ENCODE results near the gene B4GAT1. TPM values are rescaled to one million over a fixed set of nuclear protein-coding genes. Genes with fewer than 3 reads are reported as not detected.

The B4GAT1 gene
- polyA plus RNA-seq, 2 of the 4 experiments (the other 2 are of a cell fraction) = 11.0 to 18.0 TPM

- H3K4me1 ChIP-seq = peaks cover 35% of the 10 kb centered on the region
- H3K4me3 ChIP-seq = no peak overlapping the region
- H3K9me3 ChIP-seq = no peaks in the 10 kb centered on the region
- WGBS (ENCODE audit: missing lambda C conversion rate) = 85% methylated on average over 2 of the region's 10 CpGs
- H3K4me2 ChIP-seq = no peak overlapping the region
- POLR2A ChIA-PET = no interaction called here
- TF ChIP-seq USF2 (IDR thresholded peaks at IDR 0.05) (no peak), ZC3H11A (IDR thresholded peaks at IDR 0.05) (no peak), POLR2AphosphoS2 (conservative IDR thresholded peaks at IDR 0.05; ENCODE audit: low read length) (no peak), TFCP2L1 (CRISPR knock-in tag; IDR thresholded peaks at IDR 0.05) (no peak), GATA3 (IDR thresholded peaks at IDR 0.05; ENCODE audit: borderline replicate concordance) (no peak), MYC (IDR thresholded peaks at IDR 0.05; ENCODE audit: borderline replicate concordance, low read length) (no peak), RFX5 (IDR thresholded peaks at IDR 0.05) (no peak), HEYL (CRISPR knock-in tag; IDR thresholded peaks at IDR 0.05) (no peak), RCOR1 (IDR thresholded peaks at IDR 0.05; ENCODE audit: low read depth, low read length) (no peak)
- no peak for DNase-seq (ENCODE audit: low read depth in 1 of 2, low spot score in 1 of 2)
- CTCF ChIA-PET = interaction anchor here (0.9 to 8.7 kb wide), 6 partner anchors 8 to 49 kb away, joined by 3 to 247 read pairs (median 15); partner anchors contain the start of genes B4GAT1, BRMS1 and CD248
- ATAC-seq = no peak
- no peak overlapping the region for H3K27ac ChIP-seq
- no peak for FAIRE-seq
Observed at GRCh38 chr11:66330931-66331330, 16.5 kb downstream of the B4GAT1 start.

DNA sequence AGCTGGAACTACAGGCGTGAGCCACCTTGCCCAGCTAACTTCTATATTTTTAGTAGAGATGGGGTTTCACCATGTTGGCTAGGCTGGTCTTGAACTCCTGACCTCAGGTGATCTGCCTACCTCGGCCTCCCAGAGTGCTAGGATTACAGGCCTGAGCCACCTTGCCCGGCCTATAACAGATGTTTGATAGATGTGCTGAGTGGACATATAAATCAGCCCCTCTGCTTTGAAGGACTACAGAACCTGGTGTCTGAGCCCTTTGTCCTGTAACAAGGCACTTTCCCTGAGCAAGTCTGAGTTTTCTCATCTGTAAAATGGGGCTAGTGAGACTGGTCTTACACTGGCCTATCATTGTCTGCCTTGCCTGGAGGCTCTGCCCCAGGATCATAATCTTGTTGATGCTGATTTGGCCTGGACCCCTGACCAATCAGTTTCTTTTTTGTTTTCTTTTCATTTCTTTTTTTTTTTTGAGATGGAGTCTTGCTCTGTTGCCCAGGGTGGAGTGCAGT lies 18.2 kb downstream of the B4GAT1 start:
- Histone ChIP-seq H3K4me1 (peaks cover 37% of the 10 kb centered on the region), H3K9me3 (no peaks in the 10 kb centered on the region), H3K4me3 (no peak overlapping the region), H3K27ac (no peak overlapping the region), H3K4me2 (no peak overlapping the region)
- TF ChIP-seq SMC3 (IDR thresholded peaks at IDR 0.05) = no peak
- TF ChIP-seq, protein P1, sequence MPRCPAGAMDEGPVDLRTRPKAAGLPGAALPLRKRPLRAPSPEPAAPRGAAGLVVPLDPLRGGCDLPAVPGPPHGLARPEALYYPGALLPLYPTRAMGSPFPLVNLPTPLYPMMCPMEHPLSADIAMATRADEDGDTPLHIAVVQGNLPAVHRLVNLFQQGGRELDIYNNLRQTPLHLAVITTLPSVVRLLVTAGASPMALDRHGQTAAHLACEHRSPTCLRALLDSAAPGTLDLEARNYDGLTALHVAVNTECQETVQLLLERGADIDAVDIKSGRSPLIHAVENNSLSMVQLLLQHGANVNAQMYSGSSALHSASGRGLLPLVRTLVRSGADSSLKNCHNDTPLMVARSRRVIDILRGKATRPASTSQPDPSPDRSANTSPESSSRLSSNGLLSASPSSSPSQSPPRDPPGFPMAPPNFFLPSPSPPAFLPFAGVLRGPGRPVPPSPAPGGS (IDR thresholded peaks at IDR 0.05) = no peak
- TF ChIP-seq HDAC2 (IDR thresholded peaks at IDR 0.05) = no peak
- TF ChIP-seq MAFK (IDR thresholded peaks at IDR 0.05; ENCODE audit: partially characterized antibody) = peak; percentile 83
- TF ChIP-seq CBX8 (IDR thresholded peaks at IDR 0.05) = no peak
- no peak for TF ChIP-seq RAD21 (conservative IDR thresholded peaks at IDR 0.05 in 1 of 2, IDR thresholded peaks at IDR 0.05 in 1 of 2)
- TF ChIP-seq USF2 (IDR thresholded peaks at IDR 0.05) = no peak
- TF ChIP-seq TFCP2L1 (CRISPR knock-in tag; IDR thresholded peaks at IDR 0.05) = no peak
- CTCF ChIA-PET = interaction anchor here (0.8 to 8.7 kb wide), 7 partner anchors 10 to 133 kb away, joined by 3 to 247 read pairs (median 5); partner anchors contain the start of genes BRMS1 and CD248
- no peak for FAIRE-seq
- POLR2A ChIA-PET = interaction anchor here (0.7 to 0.9 kb wide), 2 partner anchors 17 to 18 kb away, joined by 3 to 4 read pairs; no protein-coding TSS in a partner anchor
- 92% methylated on average over 3 of the region's 3 CpGs for WGBS (ENCODE audit: missing lambda C conversion rate)
- ATAC-seq = no peak
- no peak for DNase-seq (ENCODE audit: low read depth in 1 of 2, low spot score in 1 of 2)

DNA sequence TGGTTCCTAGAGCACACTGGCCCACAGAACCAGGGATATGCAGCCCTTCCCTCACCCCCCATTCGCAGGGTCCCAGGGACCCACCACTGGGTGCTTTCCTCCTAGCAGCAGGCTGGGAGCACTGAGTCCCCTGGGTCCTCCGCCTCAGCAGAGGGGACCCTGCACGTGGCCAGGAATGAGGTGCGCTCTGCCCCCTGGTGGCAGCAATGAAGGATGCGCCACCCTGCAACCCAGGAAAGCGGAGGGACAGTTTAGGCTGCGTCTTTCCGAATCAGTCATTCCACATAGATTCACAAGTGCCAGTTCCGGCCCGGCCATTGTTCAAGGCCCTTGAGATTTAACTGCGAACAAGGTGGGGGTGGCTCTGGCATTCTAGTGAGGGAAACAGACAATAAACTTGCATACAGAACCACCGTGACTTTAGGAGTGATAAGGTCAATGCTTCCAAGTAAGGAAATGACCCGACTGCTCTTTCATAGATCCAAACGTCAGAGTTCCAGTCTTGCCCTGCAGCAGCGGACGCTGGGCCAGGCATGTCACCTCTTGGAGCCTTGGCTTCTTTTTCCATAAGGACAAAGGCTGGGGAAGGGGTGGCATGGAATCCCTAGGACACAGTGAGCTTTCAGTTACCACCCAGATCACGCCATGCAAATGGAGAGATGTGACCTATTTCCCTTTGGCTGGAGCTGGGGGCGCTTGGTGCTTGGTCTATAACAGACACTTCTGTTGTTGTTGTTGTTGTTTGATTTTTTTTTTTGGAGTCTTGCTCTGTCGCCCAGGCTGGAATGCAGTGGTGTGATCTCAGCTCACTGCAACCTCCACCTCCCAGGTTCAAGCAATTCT lies 18.9 kb downstream of the B4GAT1 start:
- CTCF ChIA-PET = interaction anchor here (0.6 to 8.7 kb wide), 9 partner anchors 10 to 132 kb away, joined by 3 to 247 read pairs (median 6); partner anchors contain the start of genes BRMS1 and CD248
- DNase-seq (ENCODE audit: low read depth in 1 of 2, low spot score in 1 of 2) (peak; percentile 78 to 83), FAIRE-seq (no peak), ATAC-seq (peak; percentile 71 to 87)
- 23% methylated on average over 16 of the region's 19 CpGs for WGBS (ENCODE audit: missing lambda C conversion rate)
- peaks cover 37% of the 10 kb centered on the region for H3K4me1 ChIP-seq
- POLR2A ChIA-PET = interaction anchor here (0.7 to 0.9 kb wide), 2 partner anchors 16 to 19 kb away, joined by 3 to 4 read pairs; no protein-coding TSS in a partner anchor
- H3K4me2 ChIP-seq = peak overlapping the region; percentile 50
- H3K4me3 ChIP-seq = no peak overlapping the region
- peak overlapping the region; percentile 48 to 88; a peak in 5 of 6 replicates for H3K27ac ChIP-seq
- no peaks in the 10 kb centered on the region for H3K9me3 ChIP-seq
- TF ChIP-seq ZNF302 (CRISPR knock-in tag; IDR thresholded peaks at IDR 0.05) (no peak), HEYL (CRISPR knock-in tag; IDR thresholded peaks at IDR 0.05) (no peak), MYC (IDR thresholded peaks at IDR 0.05; ENCODE audit: borderline replicate concordance, low read length) (peak; percentile 96), HOXB13 (CRISPR knock-in tag; IDR thresholded peaks at IDR 0.05; ENCODE audit: low read depth) (no peak), HES2 (IDR thresholded peaks at IDR 0.05) (no peak), EHF (CRISPR knock-in tag; IDR thresholded peaks at IDR 0.05) (no peak), RAD21 (conservative IDR thresholded peaks at IDR 0.05 in 1 of 2, IDR thresholded peaks at IDR 0.05 in 1 of 2) (peak; percentile 83 to 86), TP53 (CRISPR knock-in tag; IDR thresholded peaks at IDR 0.05) (no peak), NFE2L2 (conservative IDR thresholded peaks at IDR 0.05; ENCODE audit: low read length) (no peak), FOSL2 (IDR thresholded peaks at IDR 0.05) (no peak), FOSL2 (CRISPR knock-in tag; IDR thresholded peaks at IDR 0.05) (no peak), RNF2 (IDR thresholded peaks at IDR 0.05; ENCODE audit: borderline replicate concordance, low read depth) (no peak), CHD4 (IDR thresholded peaks at IDR 0.05; ENCODE audit: borderline replicate concordance) (no peak), ZFP36 (IDR thresholded peaks at IDR 0.05; ENCODE audit: borderline replicate concordance, partially characterized antibody) (no peak), BHLHE40 (IDR thresholded peaks at IDR 0.05; ENCODE audit: low read depth, low read length) (0 out of 2 replicates have a peak, but pooled peaks have one; percentile 32)
- TF ChIP-seq, protein P2, sequence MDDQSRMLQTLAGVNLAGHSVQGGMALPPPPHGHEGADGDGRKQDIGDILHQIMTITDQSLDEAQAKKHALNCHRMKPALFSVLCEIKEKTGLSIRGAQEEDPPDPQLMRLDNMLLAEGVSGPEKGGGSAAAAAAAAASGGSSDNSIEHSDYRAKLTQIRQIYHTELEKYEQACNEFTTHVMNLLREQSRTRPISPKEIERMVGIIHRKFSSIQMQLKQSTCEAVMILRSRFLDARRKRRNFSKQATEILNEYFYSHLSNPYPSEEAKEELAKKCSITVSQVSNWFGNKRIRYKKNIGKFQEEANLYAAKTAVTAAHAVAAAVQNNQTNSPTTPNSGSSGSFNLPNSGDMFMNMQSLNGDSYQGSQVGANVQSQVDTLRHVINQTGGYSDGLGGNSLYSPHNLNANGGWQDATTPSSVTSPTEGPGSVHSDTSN (IDR thresholded peaks at IDR 0.05) = no peak
- TF ChIP-seq, protein P3, sequence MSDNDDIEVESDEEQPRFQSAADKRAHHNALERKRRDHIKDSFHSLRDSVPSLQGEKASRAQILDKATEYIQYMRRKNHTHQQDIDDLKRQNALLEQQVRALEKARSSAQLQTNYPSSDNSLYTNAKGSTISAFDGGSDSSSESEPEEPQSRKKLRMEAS (IDR thresholded peaks at IDR 0.05) = peak; percentile 100
